ENCODE results near the gene SLC41A1. TPM values are rescaled to one million over a fixed set of nuclear protein-coding genes. Genes with fewer than 3 reads are reported as not detected.

SLC41A1 gene
- total RNA-seq, 2 donors from 2014 or later: 17.1 to 32.8 TPM

- H3K4me3 ChIP-seq (ENCODE audit: low read length): no peak overlapping the region
- no peaks in the 10 kb centered on the region for H3K27me3 ChIP-seq (ENCODE audit: control insufficient read depth, insufficient read depth, low read length, poor library complexity, severe bottlenecking)
- Mint-ChIP-seq H3K36me3 (ENCODE audit: low read depth) (peaks cover 23% of the 10 kb centered on the region), H3K9me3 (peaks cover 1% of the 10 kb centered on the region), H3K4me1 (peaks cover 28% of the 10 kb centered on the region), H3K4me3 (no peak overlapping the region), H3K27me3 (ENCODE audit: insufficient read depth) (no peaks in the 10 kb centered on the region), H3K27ac (no peak overlapping the region)
- no peak for TF ChIP-seq CTCF (conservative IDR thresholded peaks at IDR 0.05)
- no peak overlapping the region for H3K9ac ChIP-seq (ENCODE audit: extremely low read depth, low read length, poor library complexity, severe bottlenecking)
- no peak for DNase-seq
- H3K9me3 ChIP-seq (ENCODE audit: control insufficient read depth, low read length): no peaks in the 10 kb centered on the region
- peaks cover 14% of the 10 kb centered on the region for H3K36me3 ChIP-seq (ENCODE audit: control insufficient read depth, insufficient read depth, low read length)
- H3K27ac ChIP-seq (ENCODE audit: low read depth, low read length): no peak overlapping the region
- 70 to 98% methylated on average over 6 to 8 of the region's 8 CpGs for WGBS, 2 experiments (ENCODE audit: insufficient coverage in 1 of 2, insufficient read length in 1 of 2)
- H3K4me1 ChIP-seq (ENCODE audit: control insufficient read depth, insufficient read depth, low read length): peaks cover 3% of the 10 kb centered on the region
Measured at GRCh38 chr1:205802060-205802459, 10.9 kb downstream of the SLC41A1 start.

GRCh38 chr1:205800981-205801703, 11.9 kb downstream of the SLC41A1 start:
- no peak overlapping the region for H3K4me3 Mint-ChIP-seq
- WGBS, 2 experiments (ENCODE audit: insufficient coverage in 1 of 2, insufficient read length in 1 of 2): 90 to 92% methylated on average over 5 to 6 of the region's 7 CpGs
- DNase-seq: no peak
- H3K36me3 Mint-ChIP-seq (ENCODE audit: low read depth): peaks cover 30% of the 10 kb centered on the region
- peaks cover 14% of the 10 kb centered on the region for H3K36me3 ChIP-seq (ENCODE audit: control insufficient read depth, insufficient read depth, low read length)
- H3K4me3 ChIP-seq (ENCODE audit: low read length): no peak overlapping the region
- no peaks in the 10 kb centered on the region for H3K9me3 ChIP-seq (ENCODE audit: control insufficient read depth, low read length)
- peaks cover 3% of the 10 kb centered on the region for H3K4me1 ChIP-seq (ENCODE audit: control insufficient read depth, insufficient read depth, low read length)
- no peak for TF ChIP-seq CTCF (conservative IDR thresholded peaks at IDR 0.05)
- H3K27me3 Mint-ChIP-seq (ENCODE audit: insufficient read depth): no peaks in the 10 kb centered on the region
- no peak overlapping the region for H3K9ac ChIP-seq (ENCODE audit: extremely low read depth, low read length, poor library complexity, severe bottlenecking)
- peaks cover 1% of the 10 kb centered on the region for H3K9me3 Mint-ChIP-seq
- H3K4me1 Mint-ChIP-seq: peaks cover 28% of the 10 kb centered on the region
- no peaks in the 10 kb centered on the region for H3K27me3 ChIP-seq (ENCODE audit: control insufficient read depth, insufficient read depth, low read length, poor library complexity, severe bottlenecking)
- H3K27ac ChIP-seq (ENCODE audit: low read depth, low read length): no peak overlapping the region
- peak overlapping the region; percentile 31 for H3K27ac Mint-ChIP-seq

GRCh38 chr1:205800427-205800826, 12.6 kb downstream of the SLC41A1 start:
- peaks cover 3% of the 10 kb centered on the region for H3K4me1 ChIP-seq (ENCODE audit: control insufficient read depth, insufficient read depth, low read length)
- H3K36me3 ChIP-seq (ENCODE audit: control insufficient read depth, insufficient read depth, low read length): peaks cover 14% of the 10 kb centered on the region
- WGBS, 2 experiments (ENCODE audit: insufficient coverage in 1 of 2, insufficient read length in 1 of 2): 48 to 81% methylated on average over 3 to 7 of the region's 7 CpGs
- H3K27me3 ChIP-seq (ENCODE audit: control insufficient read depth, insufficient read depth, low read length, poor library complexity, severe bottlenecking): no peaks in the 10 kb centered on the region
- no peak overlapping the region for H3K27ac ChIP-seq (ENCODE audit: low read depth, low read length)
- no peak overlapping the region for H3K4me3 Mint-ChIP-seq
- peaks cover 1% of the 10 kb centered on the region for H3K9me3 Mint-ChIP-seq
- no peaks in the 10 kb centered on the region for H3K9me3 ChIP-seq (ENCODE audit: control insufficient read depth, low read length)
- no peaks in the 10 kb centered on the region for H3K27me3 Mint-ChIP-seq (ENCODE audit: insufficient read depth)
- H3K4me3 ChIP-seq (ENCODE audit: low read length): no peak overlapping the region
- peaks cover 30% of the 10 kb centered on the region for H3K36me3 Mint-ChIP-seq (ENCODE audit: low read depth)
- TF ChIP-seq CTCF (conservative IDR thresholded peaks at IDR 0.05): no peak
- peaks cover 28% of the 10 kb centered on the region for H3K4me1 Mint-ChIP-seq
- no peak overlapping the region for H3K9ac ChIP-seq (ENCODE audit: extremely low read depth, low read length, poor library complexity, severe bottlenecking)
- no peak overlapping the region for H3K27ac Mint-ChIP-seq
- no peak for DNase-seq
